Measurements from ENCODE around the gene BPIFB1. TPM values are rescaled to one million over a fixed set of nuclear protein-coding genes. Genes with fewer than 3 reads are reported as not detected.

BPIFB1 gene
- total and polyA plus RNA-seq, 2 of the 8 experiments (the other 6 are each of a cell fraction or from before 2014, with no cell fraction given): not detected

DNA sequence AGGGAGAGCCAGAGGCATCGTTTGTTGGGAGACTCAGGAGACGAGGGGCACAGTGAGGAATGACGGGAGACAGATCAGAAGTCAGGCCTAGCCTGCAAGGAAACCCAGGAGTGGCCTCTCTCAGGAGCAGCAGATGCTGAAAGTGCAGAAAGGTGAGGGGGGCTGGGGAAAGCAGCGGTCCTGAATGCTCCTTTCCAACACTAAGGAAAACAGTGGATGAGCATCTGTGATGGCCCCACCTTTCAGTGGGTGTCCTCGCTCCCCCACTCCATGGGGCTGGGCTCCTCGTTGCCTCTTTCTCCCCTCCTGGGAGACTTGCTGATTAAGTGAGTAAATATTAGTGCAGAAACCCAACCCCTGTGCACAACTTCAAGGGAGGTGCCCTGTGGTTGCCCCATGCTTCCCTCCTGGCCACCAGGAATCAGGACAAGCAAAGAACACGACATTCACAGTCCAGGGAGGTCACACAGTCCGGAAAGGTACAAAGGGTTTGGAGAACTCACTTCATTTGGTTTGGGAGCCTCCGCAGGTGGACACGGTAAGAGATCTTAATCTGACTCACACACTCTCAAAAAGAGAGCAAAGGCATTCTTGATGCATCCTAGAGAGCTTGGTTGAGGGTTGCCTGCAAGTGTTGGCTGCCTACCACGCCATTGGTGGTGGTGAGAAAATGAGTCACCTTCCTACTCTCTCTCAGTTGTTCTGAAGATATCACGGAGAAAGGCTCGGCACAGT, 9.7 kb upstream of the BPIFB1 start:
- no peak for FAIRE-seq

More for the DNA sequence above, 9.7 kb upstream of the BPIFB1 start:
- no peaks in the 10 kb centered on the region for H3K9me3 ChIP-seq (ENCODE audit: insufficient read depth in 2 of 2, low read depth in 1 of 2, low read length in 1 of 2)
- H4K8ac ChIP-seq (ENCODE audit: extremely low read depth, insufficient read depth, low read length): no peak overlapping the region
- H3K56ac ChIP-seq (replicated peaks; ENCODE audit: insufficient read length, low read depth, low read length): no peak overlapping the region
- no peak overlapping the region for H3K27ac ChIP-seq (ENCODE audit: low read depth, low read length)
- no peak for DNase-seq (ENCODE audit: low read depth in 1 of 2, low spot score in 2 of 2)
- no peak overlapping the region for H3K18ac ChIP-seq (ENCODE audit: extremely low read depth, low read length)
- no peak overlapping the region for H4K5ac ChIP-seq (ENCODE audit: insufficient read length, low read depth, low read length)
- H3K4me3 ChIP-seq (ENCODE audit: extremely low read depth in 1 of 4, insufficient read depth in 2 of 4, low read depth in 3 of 4, low read length in 4 of 4): no peak overlapping the region
- H3K27me3 ChIP-seq (replicated peaks in 1 of 4; ENCODE audit: control insufficient read depth in 3 of 4, extremely low read depth in 1 of 4, insufficient read depth in 3 of 4, low read length in 3 of 4): no peaks in the 10 kb centered on the region
- peaks cover 0 to 14% (median 11%) of the 10 kb centered on the region in 4 experiments; a peak in 6 of 7 replicates for H3K4me1 ChIP-seq (replicated peaks in 1 of 4; ENCODE audit: control insufficient read depth in 3 of 4, insufficient read depth in 4 of 4, low read length in 3 of 4)
- no peak overlapping the region for H2AFZ ChIP-seq (ENCODE audit: low read length)
- H2BK12ac ChIP-seq (ENCODE audit: low read depth, low read length): no peak overlapping the region
- H3K14ac ChIP-seq (ENCODE audit: insufficient read length): no peak overlapping the region
- H2BK120ac ChIP-seq (replicated peaks; ENCODE audit: low read depth, low read length): no peak overlapping the region
- no peaks in the 10 kb centered on the region for H3K79me2 ChIP-seq (ENCODE audit: control insufficient read depth in 1 of 2, insufficient read depth in 2 of 2, low read length in 2 of 2)
- no peak overlapping the region for H4K91ac ChIP-seq (replicated peaks; ENCODE audit: insufficient read length, low read length)
- no peak overlapping the region for H3K9ac ChIP-seq (replicated peaks in 1 of 4; ENCODE audit: extremely low read depth in 1 of 4, low read depth in 3 of 4, low read length in 3 of 4)
- no peak overlapping the region for H2BK5ac ChIP-seq (ENCODE audit: low read depth, low read length)
- no peaks in the 10 kb centered on the region for H3K79me1 ChIP-seq (ENCODE audit: low read depth, low read length)
- peaks cover 2% of the 10 kb centered on the region; the same call in 1 of the 2 replicates for H3K23me2 ChIP-seq (ENCODE audit: low read depth, low read length)
- H2AK5ac ChIP-seq (ENCODE audit: low read depth, low read length): no peak overlapping the region
- H3K36me3 ChIP-seq (ENCODE audit: control insufficient read depth in 2 of 4, insufficient read depth in 4 of 4, low read length in 3 of 4): no peaks in the 10 kb centered on the region
- TF ChIP-seq SIX5 (IDR thresholded peaks at IDR 0.05; ENCODE audit: low read depth, low read length): no peak
- no peak for TF ChIP-seq PHF8 (conservative IDR thresholded peaks at IDR 0.05; ENCODE audit: low read depth, low read length)
- TF ChIP-seq YY1 (IDR thresholded peaks at IDR 0.05; ENCODE audit: low read depth, low read length): no peak
- no peak overlapping the region for H3K23ac ChIP-seq (ENCODE audit: insufficient read length)
- H3K4me2 ChIP-seq (ENCODE audit: insufficient read depth in 1 of 2, low read depth in 2 of 2, low read length in 2 of 2): no peak overlapping the region
- no peak overlapping the region for H3K4ac ChIP-seq (replicated peaks; ENCODE audit: insufficient read length, low read depth, low read length)
- H2BK15ac ChIP-seq (ENCODE audit: low read length): no peak overlapping the region
- H2BK20ac ChIP-seq (ENCODE audit: low read length): no peak overlapping the region
- WGBS, 2 experiments (ENCODE audit: extremely low coverage in 1 of 2, insufficient coverage in 1 of 2, insufficient read length in 1 of 2, insufficient replicate concordance in 2 of 2, low coverage in 1 of 2, low lambda C conversion rate in 2 of 2, missing lambda C conversion rate in 1 of 2): 83% methylated on average over 13 of the region's 13 CpGs; no CpG with 5 or more reads in 1 of the 2 experiments
- CTCF ChIA-PET (ENCODE audit: partially characterized antibody): interaction anchor here (0.9 to 4.6 kb wide), 2 partner anchors 10 to 14 kb away, joined by 4 to 23 read pairs; no protein-coding TSS in a partner anchor
- POLR2A ChIA-PET (ENCODE audit: partially characterized antibody): no interaction called here
- H4K20me1 ChIP-seq (replicated peaks in 1 of 2; ENCODE audit: control insufficient read depth in 1 of 2, insufficient read depth in 2 of 2, low read length in 2 of 2): no peaks in the 10 kb centered on the region

Measured in H1 (cell line).